NCI-H1417 (cell line): ENCODE data around the gene WRAP73.

Experiments
- DNase-seq, 3 experiments: peaks; one replicate each; lab custom pipeline; 2025; lab: John Stamatoyannopoulos, UW

WRAP73 gene

GRCh38 chr1:3681898-3682806 is 32.2 kb upstream of the WRAP73 start:
- no peak for DNase-seq

GRCh38 chr1:3681231-3681897 is 31.5 kb upstream of the WRAP73 start:
- DNase-seq = no peak

GRCh38 chr1:3680488-3681230 is 30.8 kb upstream of the WRAP73 start:
- DNase-seq = peak; percentile 31 to 66 (median 45)

- DNase-seq = no peak
These were observed 30.0 kb upstream of the WRAP73 start for GRCh38 chr1:3679799-3680453.

GRCh38 chr1:3679098-3679555 is 29.2 kb upstream of the WRAP73 start:
- DNase-seq = no peak

GRCh38 chr1:3678361-3679097 is 28.6 kb upstream of the WRAP73 start:
- DNase-seq = no peak

- DNase-seq = no peak
These were observed 27.6 kb upstream of the WRAP73 start for GRCh38 chr1:3677484-3677883.

- DNase-seq = no peak
These were observed 26.9 kb upstream of the WRAP73 start for GRCh38 chr1:3676581-3677470.

- no peak for DNase-seq
These were observed 25.5 kb upstream of the WRAP73 start for GRCh38 chr1:3675436-3675835.

- DNase-seq = peak in 2 of 3 experiments; percentile 21 to 23
These were observed 24.5 kb upstream of the WRAP73 start for GRCh38 chr1:3674100-3675094.

GRCh38 chr1:3673381-3674099 is 23.6 kb upstream of the WRAP73 start:
- no peak for DNase-seq

GRCh38 chr1:3672971-3673361 is 23.1 kb upstream of the WRAP73 start:
- no peak for DNase-seq

- no peak for DNase-seq
These were observed 22.5 kb upstream of the WRAP73 start for GRCh38 chr1:3672231-3672970.

- peak in 2 of 3 experiments; percentile 56 to 74 for DNase-seq
These were observed 21.7 kb upstream of the WRAP73 start for GRCh38 chr1:3671371-3672180.

- DNase-seq = peak in 1 of 3 experiments; percentile 28
These were observed 20.9 kb upstream of the WRAP73 start for GRCh38 chr1:3670823-3671265.

- DNase-seq = no peak
These were observed 20.1 kb upstream of the WRAP73 start for GRCh38 chr1:3669971-3670431.
